OCI-LY7 (cell line): ENCODE data around the gene LARGE1. TPM values are rescaled to one million over a fixed set of nuclear protein-coding genes. Genes with fewer than 3 reads are reported as not detected.

Source experiments
- BruUV-seq: library from RNA; stranded (reverse); fragments of 400-500 nt; replicated peaks from 2 replicates; lab custom pipeline; 2021; lab: Mats Ljungman, UMichigan
- CTCF ChIA-PET: fragments of 300-600 bp; sonication (Branson Sonifier 250); formaldehyde crosslinking; loops from one replicate; lab custom pipeline; 2022; ENCODE audit warnings: antibody characterized with exemption; ENCODE audit not compliant: unreplicated experiment; lab: Charles Lee
- POLR2A ChIA-PET: fragments of 300-600 bp; sonication (Branson Sonifier 250); formaldehyde crosslinking; loops from one replicate; lab custom pipeline; 2022; ENCODE audit warnings: antibody characterized with exemption; lab: Charles Lee
- DNase-seq: peaks from one replicate; pipeline ENCODE4 v3.0.0-alpha.2; 2015; ENCODE audit warnings: low spot score
- H2AFZ ChIP-seq: fragments of 200-600 bp; sonication (generic), shearing (Covaris generic); 2 replicates; pipeline ENCODE4 v1.6.1; 2014; ENCODE audit warnings: mild to moderate bottlenecking, antibody characterized with exemption, low read length, moderate library complexity
- H3K27ac ChIP-seq: fragments of 200-600 bp; sonication (generic); 2 replicates; pipeline ENCODE4 v1.5.1; 2014; ENCODE audit warnings: mixed run types, low read depth, mild to moderate bottlenecking, moderate library complexity, low read length, inconsistent platforms; ENCODE audit not compliant: poor library complexity, severe bottlenecking
- H3K36me3 ChIP-seq: fragments of 200-600 bp; sonication (generic); 2 replicates; pipeline ENCODE4 v1.6.1; 2014; ENCODE audit warnings: mild to moderate bottlenecking, antibody characterized with exemption, low read length, moderate library complexity, mixed read lengths; ENCODE audit not compliant: insufficient read depth
- H3K4me1 ChIP-seq: fragments of 200-600 bp; sonication (generic); 2 replicates; pipeline ENCODE4 v1.5.1; 2014; ENCODE audit warnings: mild to moderate bottlenecking, low read length; ENCODE audit not compliant: insufficient read depth, poor library complexity, severe bottlenecking
- H3K4me2 ChIP-seq: fragments of 200-600 bp; sonication (generic); 2 replicates; pipeline ENCODE4 v1.6.1; 2014; ENCODE audit warnings: mild to moderate bottlenecking, low read length
- H3K4me3 ChIP-seq: fragments of 200-600 bp; sonication (generic); 2 replicates; pipeline ENCODE4 v1.5.1; 2014; ENCODE audit warnings: mild to moderate bottlenecking, low read depth, low read length; ENCODE audit not compliant: poor library complexity, severe bottlenecking
- H3K79me2 ChIP-seq: fragments of 200-600 bp; sonication (generic); 2 replicates; pipeline ENCODE4 v1.6.1; 2016; ENCODE audit warnings: low read depth, mild to moderate bottlenecking, low read length, moderate library complexity, mixed read lengths; ENCODE audit not compliant: insufficient read depth
- H3K9me2 ChIP-seq: fragments of 200-600 bp; sonication (generic); 2 replicates; pipeline ENCODE4 v1.6.1; 2016; ENCODE audit warnings: mild to moderate bottlenecking, low read length, mixed read lengths; ENCODE audit not compliant: insufficient read depth
- H3K9me3 ChIP-seq: fragments of 200-600 bp; sonication (generic); 2 replicates; pipeline ENCODE4 v1.6.1; 2014; ENCODE audit warnings: mild to moderate bottlenecking, mixed run types, low read length, mixed read lengths
- H4K20me1 ChIP-seq: fragments of 200-600 bp; sonication (generic); 2 replicates; pipeline ENCODE4 v1.6.1; 2014; ENCODE audit warnings: mild to moderate bottlenecking, antibody characterized with exemption, low read length, moderate library complexity, mixed read lengths; ENCODE audit not compliant: insufficient read depth
- EZH2phosphoT487 ChIP-seq: fragments of 200-600 bp; sonication (generic); IDR thresholded peaks from 2 replicates; pipeline ENCODE4 v1.6.1; 2018; ENCODE audit warnings: low read depth, borderline replicate concordance, mild to moderate bottlenecking, mixed run types, antibody characterized with exemption, low read length, moderate library complexity, mixed read lengths
- intact Hi-C: fragments of 100-400 bp; cut with micrococcal nuclease; formaldehyde crosslinking; loops from one replicate; pipeline ENCODE4 v1.10.0; 2022; ENCODE audit not compliant: unreplicated experiment
- total RNA-seq, 2 experiments: library from RNA; depleted of rRNA in 1 of 2; stranded (reverse); fragments of >200 nt in 1 of 2; shearing (Covaris generic) in 1 of 2; gene quantifications; 2 replicates each; pipeline ENCODE4 v1.2.3, GENCODE V29; 2014 to 2022
- TF ChIP-seq, protein P1 (sequence below): fragments of 200-600 bp; sonication (generic); conservative IDR thresholded peaks from 2 replicates; pipeline ENCODE4 v1.5.1; 2014; ENCODE audit warnings: mild to moderate bottlenecking, antibody characterized with exemption, low read length, moderate library complexity, mixed read lengths

LARGE1 gene
- total RNA-seq, 2 experiments from 2014 or later, result 31.5 to 31.9 TPM

DNA sequence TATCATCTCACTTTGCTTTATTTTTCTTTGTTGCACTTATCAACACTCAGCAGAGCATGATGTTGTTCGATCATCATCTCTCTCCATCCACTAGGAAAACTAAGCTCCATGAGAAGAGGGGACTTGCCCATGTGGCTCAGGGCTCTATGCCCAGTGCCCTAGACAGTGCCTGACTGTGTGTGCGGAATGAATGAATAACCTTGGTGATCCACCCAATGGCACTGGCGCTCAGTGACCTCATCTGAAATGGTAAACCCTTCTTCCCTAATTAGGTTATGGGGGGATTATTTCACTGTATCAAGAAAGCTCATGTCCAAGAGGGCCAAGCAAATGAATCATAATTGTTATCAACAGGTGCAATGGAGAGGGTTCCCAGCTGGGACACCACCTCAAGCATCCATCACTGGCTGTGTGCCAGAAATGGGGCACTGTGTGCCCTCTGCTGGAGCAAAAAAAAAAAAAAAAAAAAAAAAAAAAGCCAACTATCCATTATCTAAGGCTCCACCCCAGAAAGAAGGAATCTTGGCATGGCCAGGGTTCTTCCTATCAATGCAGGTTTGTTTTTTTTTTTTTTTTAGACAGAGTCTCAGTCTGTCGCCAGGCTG, 172.6 kb downstream of the LARGE1 start:
- intact Hi-C loops, result loop anchor here (1.0 to 2.0 kb wide), 2 partner anchors 228 to 445 kb away; no protein-coding TSS in a partner anchor

DNA sequence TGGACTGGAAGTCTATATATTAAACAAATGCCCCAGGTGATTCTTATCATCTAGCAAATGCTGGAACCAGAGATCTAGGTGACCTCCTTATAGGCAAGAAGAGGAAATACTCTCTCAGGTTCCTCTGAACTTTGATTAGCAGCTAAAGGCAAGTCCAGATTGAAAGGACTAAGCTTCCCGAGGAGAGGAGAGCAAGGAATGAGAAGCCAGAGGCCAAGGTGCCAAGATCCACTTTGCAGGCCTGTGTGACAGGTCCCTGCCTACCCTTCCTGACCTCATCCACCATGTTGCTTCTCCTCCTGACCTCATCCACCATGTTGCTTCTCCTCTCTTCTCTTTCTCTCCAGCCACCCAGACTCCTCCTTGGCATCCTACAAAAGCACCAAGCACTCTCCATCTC, 173.2 kb downstream of the LARGE1 start:
- H3K9me3 ChIP-seq, result no peaks in the 10 kb centered on the region
- H3K4me3 ChIP-seq, result no peak overlapping the region
- no peaks in the 10 kb centered on the region for H3K36me3 ChIP-seq
- no peaks in the 10 kb centered on the region for H3K79me2 ChIP-seq
- BruUV-seq, result no TSS peak
- no peak for DNase-seq
- intact Hi-C loops, result loop anchor here (1.0 kb wide), 1 partner anchor 228 kb away; no protein-coding TSS in a partner anchor
- TF ChIP-seq EZH2phosphoT487, result no peak
- TF ChIP-seq, protein P1, sequence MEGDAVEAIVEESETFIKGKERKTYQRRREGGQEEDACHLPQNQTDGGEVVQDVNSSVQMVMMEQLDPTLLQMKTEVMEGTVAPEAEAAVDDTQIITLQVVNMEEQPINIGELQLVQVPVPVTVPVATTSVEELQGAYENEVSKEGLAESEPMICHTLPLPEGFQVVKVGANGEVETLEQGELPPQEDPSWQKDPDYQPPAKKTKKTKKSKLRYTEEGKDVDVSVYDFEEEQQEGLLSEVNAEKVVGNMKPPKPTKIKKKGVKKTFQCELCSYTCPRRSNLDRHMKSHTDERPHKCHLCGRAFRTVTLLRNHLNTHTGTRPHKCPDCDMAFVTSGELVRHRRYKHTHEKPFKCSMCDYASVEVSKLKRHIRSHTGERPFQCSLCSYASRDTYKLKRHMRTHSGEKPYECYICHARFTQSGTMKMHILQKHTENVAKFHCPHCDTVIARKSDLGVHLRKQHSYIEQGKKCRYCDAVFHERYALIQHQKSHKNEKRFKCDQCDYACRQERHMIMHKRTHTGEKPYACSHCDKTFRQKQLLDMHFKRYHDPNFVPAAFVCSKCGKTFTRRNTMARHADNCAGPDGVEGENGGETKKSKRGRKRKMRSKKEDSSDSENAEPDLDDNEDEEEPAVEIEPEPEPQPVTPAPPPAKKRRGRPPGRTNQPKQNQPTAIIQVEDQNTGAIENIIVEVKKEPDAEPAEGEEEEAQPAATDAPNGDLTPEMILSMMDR, result no peak
- CTCF ChIA-PET, result no interaction called here
- peaks cover 16% of the 10 kb centered on the region for H3K4me1 ChIP-seq
- POLR2A ChIA-PET, result no interaction called here
- no peak overlapping the region for H2AFZ ChIP-seq
- no peaks in the 10 kb centered on the region for H4K20me1 ChIP-seq
- H3K9me2 ChIP-seq, result no peaks in the 10 kb centered on the region
- no peak overlapping the region for H3K27ac ChIP-seq
- H3K4me2 ChIP-seq, result no peak overlapping the region

More for the DNA sequence above, 172.6 kb downstream of the LARGE1 start:
- Histone ChIP-seq H4K20me1 (no peaks in the 10 kb centered on the region), H3K9me2 (no peaks in the 10 kb centered on the region), H3K9me3 (no peaks in the 10 kb centered on the region), H3K4me1 (peaks cover 16% of the 10 kb centered on the region), H3K79me2 (no peaks in the 10 kb centered on the region), H3K4me3 (no peak overlapping the region), H3K27ac (no peak overlapping the region), H3K36me3 (no peaks in the 10 kb centered on the region), H3K4me2 (no peak overlapping the region), H2AFZ (no peak overlapping the region)
- TF ChIP-seq, protein P1, result peak; percentile 36
- TF ChIP-seq EZH2phosphoT487, result no peak
- peak; percentile 58 for DNase-seq
- BruUV-seq, result no TSS peak
- ChIA-PET POLR2A (interaction anchor here (0.7 kb wide), 1 partner anchor 184 kb away, joined by 4 read pairs; no protein-coding TSS in a partner anchor), CTCF (no interaction called here)

DNA sequence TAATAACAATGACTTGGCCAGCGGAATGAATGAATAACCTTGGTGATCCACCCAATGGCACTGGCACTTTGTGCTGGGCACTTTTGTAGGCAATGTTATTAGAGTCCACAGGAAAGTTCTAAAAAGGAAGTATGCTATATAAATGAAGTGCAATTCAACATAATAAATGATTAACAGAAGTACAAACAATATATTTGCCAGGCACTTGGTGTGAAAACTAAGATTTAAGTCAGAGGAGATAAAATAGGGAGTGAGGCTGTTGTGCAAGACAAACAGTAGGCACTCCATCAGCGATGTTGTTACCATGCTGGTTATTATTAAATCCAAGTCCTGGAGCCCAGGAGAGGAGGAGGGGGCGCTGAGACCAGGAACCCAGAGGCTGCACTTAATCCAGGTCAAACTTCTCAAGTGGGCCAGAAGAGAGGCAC, 173.8 kb downstream of the LARGE1 start:
- no peaks in the 10 kb centered on the region for H3K9me3 ChIP-seq
- no peaks in the 10 kb centered on the region for H3K9me2 ChIP-seq
- BruUV-seq, result no TSS peak
- ChIA-PET POLR2A (no interaction called here), CTCF (no interaction called here)
- DNase-seq, result no peak
- H3K4me3 ChIP-seq, result no peak overlapping the region
- no peaks in the 10 kb centered on the region for H3K36me3 ChIP-seq
- H3K27ac ChIP-seq, result no peak overlapping the region
- no peak for TF ChIP-seq EZH2phosphoT487
- TF ChIP-seq, protein P1, result no peak
- no peak overlapping the region for H3K4me2 ChIP-seq
- H3K79me2 ChIP-seq, result no peaks in the 10 kb centered on the region
- intact Hi-C loops, result no loop called here
- no peaks in the 10 kb centered on the region for H4K20me1 ChIP-seq
- peaks cover 16% of the 10 kb centered on the region for H3K4me1 ChIP-seq
- H2AFZ ChIP-seq, result no peak overlapping the region
